Measurements from ENCODE around the gene CYP19A1.

The CYP19A1 gene

GRCh38 chr15:51338496-51338895 lies at the start of gene CYP19A1:
Gene CYP19A1, minus strand, starts transcription at chr15:51338596. Its CDS starts 95,684 bp downstream, at chr15:51242912.
- H3K9me3 Mint-ChIP-seq = peaks cover 4% of the 10 kb centered on the region
- no peak within 1 kb of the TSS for H3K27ac Mint-ChIP-seq
- TF ChIP-seq CTCF (IDR thresholded peaks at IDR 0.05) = no peak
- H3K27me3 Mint-ChIP-seq (ENCODE audit: low read depth, poor library complexity) = peaks cover 60% of the 10 kb centered on the region
- peaks cover 15% of the 10 kb centered on the region for H3K4me1 Mint-ChIP-seq
- DNase-seq = no peak
- H3K36me3 Mint-ChIP-seq (ENCODE audit: low read depth) = no peaks in the 10 kb centered on the region
- H3K4me3 Mint-ChIP-seq = no peak within 1 kb of the TSS

- Mint-ChIP-seq H3K9me3 (peaks cover under 1% of the 10 kb centered on the region), H3K27ac (no peak overlapping the region), H3K4me1 (peaks cover 39% of the 10 kb centered on the region), H3K4me3 (no peak overlapping the region), H3K36me3 (ENCODE audit: low read depth) (no peaks in the 10 kb centered on the region), H3K27me3 (ENCODE audit: low read depth, poor library complexity) (peaks cover 8% of the 10 kb centered on the region)
- TF ChIP-seq CTCF (IDR thresholded peaks at IDR 0.05) = no peak
- DNase-seq = no peak
These were observed 49.3 kb upstream of the CYP19A1 start for GRCh38 chr15:51387699-51388041.

DNA sequence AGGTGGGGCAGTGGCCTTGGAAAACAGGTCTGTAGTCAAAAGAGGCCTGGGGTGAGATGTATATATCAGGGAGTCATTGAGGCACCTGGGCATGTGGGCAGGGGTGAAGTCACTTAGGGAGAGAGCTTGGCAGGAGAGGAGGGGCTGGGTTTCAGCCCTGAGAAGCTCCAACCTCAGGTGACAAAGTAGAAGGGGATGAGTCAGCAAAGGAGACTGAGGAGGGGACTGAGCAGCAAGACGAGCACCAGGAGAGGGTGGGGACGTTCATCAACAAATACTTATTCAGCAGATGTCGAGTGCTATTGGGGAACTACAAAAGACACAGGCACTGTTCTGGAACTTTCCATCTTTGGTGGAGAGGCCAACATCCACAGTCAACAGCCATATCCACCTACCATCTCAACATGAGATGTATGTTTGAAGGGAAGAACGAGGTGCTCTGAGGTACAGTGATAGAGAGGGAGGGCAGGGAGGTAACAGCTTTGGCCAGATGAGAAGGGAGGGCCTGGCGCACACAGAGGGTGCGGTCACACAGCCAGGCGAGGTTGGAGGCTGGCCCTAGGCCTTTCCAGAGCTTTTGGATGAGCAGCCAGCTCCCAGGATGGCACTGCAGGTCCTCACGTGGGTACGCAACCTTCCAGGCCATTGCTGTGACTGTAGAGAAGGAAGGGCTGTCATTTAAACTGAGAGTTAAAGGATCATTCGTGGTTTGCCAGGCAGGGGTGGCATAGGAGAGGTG lies 48.7 kb upstream of the CYP19A1 start:
- no peaks in the 10 kb centered on the region for H3K9me3 Mint-ChIP-seq
- peaks cover 8% of the 10 kb centered on the region for H3K27me3 Mint-ChIP-seq (ENCODE audit: low read depth, poor library complexity)
- no peak overlapping the region for H3K27ac Mint-ChIP-seq
- no peak for DNase-seq
- H3K36me3 Mint-ChIP-seq (ENCODE audit: low read depth) = no peaks in the 10 kb centered on the region
- no peak overlapping the region for H3K4me3 Mint-ChIP-seq
- no peak for TF ChIP-seq CTCF (IDR thresholded peaks at IDR 0.05)
- peaks cover 40% of the 10 kb centered on the region for H3K4me1 Mint-ChIP-seq

DNA sequence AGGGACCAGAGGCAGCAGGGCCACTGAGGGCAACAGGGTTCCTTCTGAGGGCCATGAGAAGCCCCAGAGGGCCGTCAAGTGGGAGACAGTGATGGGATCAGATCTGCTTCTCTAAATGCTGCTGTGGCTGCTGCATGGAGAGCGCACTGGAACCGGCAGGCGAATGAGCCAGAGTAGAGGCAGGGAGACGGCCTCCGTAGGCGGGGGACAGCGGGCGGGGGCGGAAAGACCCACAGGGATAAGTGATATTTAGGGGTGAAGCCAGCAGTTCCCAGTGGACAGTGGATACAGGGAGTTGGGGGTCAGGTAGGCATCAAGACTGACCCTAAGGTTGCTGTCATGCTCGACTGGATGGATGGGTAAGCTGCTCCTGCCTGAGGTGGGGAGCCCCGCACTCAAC lies 48.1 kb upstream of the CYP19A1 start:
- no peak overlapping the region for H3K4me3 Mint-ChIP-seq
- peaks cover 39% of the 10 kb centered on the region for H3K4me1 Mint-ChIP-seq
- H3K27ac Mint-ChIP-seq = no peak overlapping the region
- no peaks in the 10 kb centered on the region for H3K9me3 Mint-ChIP-seq
- DNase-seq = no peak
- H3K36me3 Mint-ChIP-seq (ENCODE audit: low read depth) = no peaks in the 10 kb centered on the region
- H3K27me3 Mint-ChIP-seq (ENCODE audit: low read depth, poor library complexity) = peaks cover 8% of the 10 kb centered on the region
- TF ChIP-seq CTCF (IDR thresholded peaks at IDR 0.05) = no peak

DNA sequence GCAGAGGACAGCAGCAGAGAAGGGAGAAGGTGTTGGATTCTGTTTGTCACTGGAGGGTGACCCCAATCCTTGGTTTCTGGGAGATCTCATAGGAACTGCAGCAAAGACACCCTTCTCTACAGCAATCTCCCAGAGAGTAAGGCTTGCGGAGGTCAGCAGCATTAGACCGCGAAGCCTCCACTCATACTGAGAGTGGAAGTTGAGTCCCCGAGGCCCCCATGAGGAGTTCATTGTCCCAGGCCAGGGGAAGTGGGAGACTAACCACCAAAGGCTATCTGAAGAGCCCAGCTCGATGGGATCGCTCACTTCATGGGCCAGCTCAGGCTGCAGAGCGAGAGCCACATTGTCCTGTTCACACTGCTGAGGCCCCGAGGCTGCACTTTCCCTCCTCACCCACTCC lies 47.6 kb upstream of the CYP19A1 start:
- H3K27me3 Mint-ChIP-seq (ENCODE audit: low read depth, poor library complexity) = peaks cover 8% of the 10 kb centered on the region
- no peaks in the 10 kb centered on the region for H3K36me3 Mint-ChIP-seq (ENCODE audit: low read depth)
- DNase-seq = no peak
- H3K27ac Mint-ChIP-seq = peak overlapping the region; percentile 70
- TF ChIP-seq CTCF (IDR thresholded peaks at IDR 0.05) = no peak
- H3K4me1 Mint-ChIP-seq = peaks cover 39% of the 10 kb centered on the region
- no peak overlapping the region for H3K4me3 Mint-ChIP-seq
- H3K9me3 Mint-ChIP-seq = no peaks in the 10 kb centered on the region

GRCh38 chr15:51382787-51383186 lies 44.4 kb upstream of the CYP19A1 start:
- peaks cover 14% of the 10 kb centered on the region for H3K27me3 Mint-ChIP-seq (ENCODE audit: low read depth, poor library complexity)
- H3K9me3 Mint-ChIP-seq = no peaks in the 10 kb centered on the region
- no peaks in the 10 kb centered on the region for H3K36me3 Mint-ChIP-seq (ENCODE audit: low read depth)
- peak; percentile 51 for DNase-seq
- H3K4me3 Mint-ChIP-seq = no peak overlapping the region
- no peak overlapping the region for H3K27ac Mint-ChIP-seq
- H3K4me1 Mint-ChIP-seq = peaks cover 18% of the 10 kb centered on the region
- TF ChIP-seq CTCF (IDR thresholded peaks at IDR 0.05) = peak; percentile 45
